ENCODE results near the gene PPFIBP1. TPM values are rescaled to one million over a fixed set of nuclear protein-coding genes. Genes with fewer than 3 reads are reported as not detected.
"Not testable (repeated sequence)": the region's sequence is repeated elsewhere in the genome, so short reads cannot be mapped to it uniquely, and the experiment has no call there.

PPFIBP1 gene
- total RNA-seq, 2 donors from 2014 or later: 26.2 to 37.2 TPM

DNA sequence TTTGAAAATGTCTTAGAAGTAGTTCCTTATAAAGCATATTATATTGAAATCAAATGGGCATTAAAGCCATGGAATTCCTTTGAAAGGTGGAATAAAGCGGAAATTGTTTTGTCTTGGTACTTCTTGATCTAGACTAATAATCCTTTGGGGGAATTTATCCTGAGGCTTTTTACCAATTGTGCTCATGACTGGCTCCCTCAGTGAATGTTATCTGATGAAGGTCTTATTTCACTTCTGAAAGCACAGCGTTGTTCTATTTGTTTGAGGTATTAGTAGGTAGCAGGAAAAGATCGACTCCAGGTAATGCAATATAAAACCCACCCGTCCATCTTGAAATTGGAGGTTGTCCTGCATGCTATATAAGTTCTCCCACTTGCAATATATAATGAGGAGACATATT lies 64.8 kb downstream of the PPFIBP1 start:
- Mint-ChIP-seq H3K27ac (no peak overlapping the region), H3K9me3 (no peaks in the 10 kb centered on the region), H3K36me3 (peaks cover 0 to 5% of the 10 kb centered on the region in 2 donors)
- ATAC-seq (no peak), DNase-seq (ENCODE audit: low spot score in 2 of 2) (no peak)

DNA sequence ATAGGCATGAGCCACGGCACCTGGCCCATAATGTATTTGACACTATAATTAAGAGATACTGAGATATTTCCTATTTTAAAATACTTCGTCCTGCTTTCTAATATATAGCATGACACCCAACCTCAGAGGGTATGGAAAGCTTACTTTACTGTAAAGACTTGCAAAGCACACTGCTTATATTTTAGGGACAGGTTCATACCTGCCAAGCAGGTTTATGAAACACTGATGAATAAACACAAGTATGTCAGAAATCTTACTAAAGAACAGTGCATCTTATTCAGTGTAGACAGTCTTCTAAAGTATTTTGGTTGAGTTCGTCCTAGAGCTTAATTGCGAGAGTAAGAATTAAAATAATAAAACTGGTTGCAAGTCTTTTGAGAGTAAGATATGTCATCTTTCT lies 65.4 kb downstream of the PPFIBP1 start:
- Mint-ChIP-seq H3K36me3 (peaks cover 0 to 5% of the 10 kb centered on the region in 2 donors), H3K27ac (no peak overlapping the region), H3K9me3 (no peaks in the 10 kb centered on the region)
- DNase-seq (ENCODE audit: low spot score in 2 of 2): no peak
- ATAC-seq: no peak

DNA sequence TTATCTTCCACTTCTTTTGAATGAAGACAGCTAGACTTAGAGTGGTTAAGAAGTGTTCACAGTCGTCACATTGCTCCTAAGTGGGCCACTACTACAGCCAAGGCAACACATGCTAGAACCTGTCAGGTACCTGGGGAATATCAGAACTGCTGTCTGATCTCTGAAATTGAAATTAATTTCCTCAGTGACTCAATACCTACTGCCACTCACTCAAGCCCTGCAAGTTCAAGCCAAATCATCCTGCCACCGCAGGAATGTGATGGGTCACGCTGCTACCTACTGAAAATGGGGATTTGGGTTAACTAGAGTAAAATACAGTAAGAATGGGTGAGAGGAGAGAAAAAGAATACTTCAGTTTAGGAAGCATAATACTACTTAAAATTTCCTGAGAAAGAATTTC lies 67.7 kb downstream of the PPFIBP1 start:
- not testable (repeated sequence) for H3K9me3 Mint-ChIP-seq; DNase-seq (ENCODE audit: low spot score in 2 of 2); H3K27ac Mint-ChIP-seq; H3K36me3 Mint-ChIP-seq; ATAC-seq

- peaks cover 0 to 5% of the 10 kb centered on the region in 2 donors for H3K36me3 Mint-ChIP-seq
- no peak overlapping the region for H3K27ac Mint-ChIP-seq
- ATAC-seq: peak in 1 of 2 donors; percentile 70
- peak in 1 of 2 donors; percentile 19 for DNase-seq (ENCODE audit: low spot score in 2 of 2)
- peaks cover 0 to 4% of the 10 kb centered on the region in 2 donors for H3K9me3 Mint-ChIP-seq
Measured at GRCh38 chr12:27592548-27592947, 68.5 kb downstream of the PPFIBP1 start.

DNA sequence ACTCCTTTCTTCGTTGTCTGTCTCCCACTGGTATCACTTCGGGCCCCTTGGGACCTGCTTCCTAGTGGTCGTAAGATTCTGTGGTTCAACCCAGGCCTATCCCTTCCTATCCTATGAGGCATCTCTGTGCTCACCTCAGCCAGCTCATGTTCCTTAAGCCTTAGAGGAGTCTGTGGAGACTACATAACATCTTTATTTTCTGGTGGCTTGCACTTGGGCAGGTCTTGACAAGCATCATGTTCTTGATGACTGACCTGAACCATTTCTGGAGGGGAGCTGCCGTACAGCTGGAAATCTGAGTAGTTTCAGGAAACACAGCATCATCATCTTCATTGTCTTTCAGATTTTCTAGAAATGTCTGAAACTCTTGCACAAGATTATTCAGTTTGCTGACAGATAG lies 69.3 kb downstream of the PPFIBP1 start:
- H3K27ac Mint-ChIP-seq: peak overlapping the region in 1 of 2 donors; percentile 67
- peaks cover 4 to 11% of the 10 kb centered on the region in 2 donors for H3K36me3 Mint-ChIP-seq
- DNase-seq (ENCODE audit: low spot score in 2 of 2) (no peak), ATAC-seq (peak in 1 of 2 donors; percentile 35)
- peaks cover 0 to 9% of the 10 kb centered on the region in 2 donors for H3K9me3 Mint-ChIP-seq

DNA sequence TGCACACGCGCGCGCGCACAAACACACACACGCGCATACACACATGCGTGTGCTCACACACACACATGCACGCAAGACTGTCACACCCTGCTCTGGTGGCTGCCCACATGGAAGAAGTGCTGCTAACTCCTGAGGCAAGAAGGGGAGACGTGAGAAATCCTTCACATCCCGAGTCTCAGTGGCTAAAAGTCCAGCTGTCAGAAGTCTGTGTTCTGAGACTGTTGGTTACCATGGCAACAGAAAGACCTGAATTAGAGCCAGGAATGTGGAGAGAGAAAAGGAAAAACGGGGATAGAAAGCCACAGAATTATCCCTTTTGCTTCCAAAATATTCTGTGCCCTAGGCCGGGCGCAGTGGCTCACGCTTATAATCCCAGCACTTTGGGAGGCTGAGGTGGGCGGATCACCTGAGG lies 71.2 kb downstream of the PPFIBP1 start:
- DNase-seq (ENCODE audit: low spot score in 2 of 2) (no peak), ATAC-seq (no peak)
- Mint-ChIP-seq H3K9me3 (peaks cover 0 to 12% of the 10 kb centered on the region in 2 donors), H3K36me3 (peaks cover 7 to 14% of the 10 kb centered on the region in 2 donors), H3K27ac (no peak overlapping the region)

DNA sequence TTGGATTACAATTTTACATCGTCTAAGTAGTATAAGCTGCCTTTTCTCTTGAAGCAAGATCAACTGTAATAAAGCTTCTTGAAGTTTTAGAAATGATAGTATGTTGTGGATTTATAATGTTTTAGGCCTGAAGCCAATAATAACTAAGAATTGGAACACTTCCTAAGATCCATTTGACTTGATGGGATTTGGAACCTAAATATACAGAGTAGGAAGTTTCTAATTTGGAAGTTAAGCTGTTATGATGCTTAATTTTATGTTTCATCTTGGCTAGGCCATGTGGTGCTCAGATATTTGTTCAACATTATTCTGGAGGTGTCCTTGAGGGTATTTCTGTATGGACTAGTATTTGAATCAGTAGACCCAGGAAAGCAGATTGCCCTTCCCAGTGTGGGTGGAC lies 74.9 kb downstream of the PPFIBP1 start:
- peaks cover 4 to 16% of the 10 kb centered on the region in 2 donors for H3K9me3 Mint-ChIP-seq
- H3K36me3 Mint-ChIP-seq: peaks cover 7 to 12% of the 10 kb centered on the region in 2 donors
- ATAC-seq; DNase-seq (ENCODE audit: low spot score in 2 of 2); H3K27ac Mint-ChIP-seq: not testable (repeated sequence)

DNA sequence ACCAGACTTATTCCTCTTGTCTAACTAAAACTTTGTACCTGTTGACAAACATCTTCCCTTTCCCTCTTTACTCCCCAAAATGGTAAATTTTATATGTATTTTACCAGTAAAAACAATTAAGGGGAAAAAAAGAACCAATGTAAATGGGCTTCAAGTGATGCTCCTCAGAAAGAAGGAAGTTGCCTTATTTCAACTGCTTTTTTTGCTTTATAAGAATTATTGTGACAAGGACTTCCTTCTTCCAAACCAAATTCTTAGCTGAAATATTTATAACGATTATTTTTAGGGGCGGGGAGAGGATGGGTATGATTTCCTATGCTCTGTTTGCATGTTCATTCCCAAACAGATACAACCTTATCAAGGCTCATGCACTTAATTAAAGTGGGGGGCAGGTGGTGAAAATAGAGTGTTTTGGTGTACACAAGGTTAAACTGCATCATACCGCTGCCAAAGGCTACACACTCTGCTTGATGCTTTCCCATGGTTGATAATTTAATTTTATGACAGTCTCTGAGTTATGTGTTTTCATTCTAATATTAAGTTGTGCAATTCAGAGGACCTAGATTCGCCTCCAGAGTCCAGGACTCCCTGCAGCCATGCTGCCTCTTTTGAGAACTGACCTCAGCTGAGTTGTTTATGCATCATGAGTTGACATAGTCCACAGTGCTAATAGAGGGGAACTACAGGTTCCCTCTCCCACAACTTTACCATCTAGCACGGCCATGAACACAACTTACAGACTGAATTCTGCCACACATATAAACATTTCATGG lies 77.2 kb downstream of the PPFIBP1 start:
- peaks cover 10 to 23% of the 10 kb centered on the region in 2 donors for H3K9me3 Mint-ChIP-seq
- H3K27ac Mint-ChIP-seq; DNase-seq (ENCODE audit: low spot score in 2 of 2); ATAC-seq: not testable (repeated sequence)
- H3K36me3 Mint-ChIP-seq: peaks cover 7 to 13% of the 10 kb centered on the region in 2 donors

DNA sequence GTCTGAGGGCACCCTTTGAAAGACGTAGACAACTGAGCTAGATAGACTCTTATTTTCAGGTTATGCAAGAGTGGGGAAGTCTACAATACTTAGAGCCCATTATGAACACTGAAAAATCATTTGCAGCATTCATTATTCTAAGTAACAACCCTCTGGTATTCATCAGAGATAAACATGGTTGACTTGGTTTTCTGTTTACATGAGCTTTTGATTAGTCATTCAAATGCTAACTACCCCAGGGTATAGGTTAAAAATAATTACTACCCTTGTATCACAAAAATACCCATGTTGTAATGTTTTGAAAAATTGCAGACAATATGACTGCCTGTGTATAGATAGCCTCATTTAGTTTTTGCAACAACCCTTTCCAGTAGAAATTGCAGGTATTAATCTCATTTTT lies 78.5 kb downstream of the PPFIBP1 start:
- H3K27ac Mint-ChIP-seq: no peak overlapping the region
- H3K36me3 Mint-ChIP-seq: peaks cover 7 to 13% of the 10 kb centered on the region in 2 donors
- no peak for ATAC-seq
- no peak for DNase-seq (ENCODE audit: low spot score in 2 of 2)
- H3K9me3 Mint-ChIP-seq: peaks cover 10 to 19% of the 10 kb centered on the region in 2 donors

GRCh38 chr12:27604431-27604830 lies 80.4 kb downstream of the PPFIBP1 start:
- no peak for ATAC-seq
- Mint-ChIP-seq H3K36me3 (peaks cover 0 to 5% of the 10 kb centered on the region in 2 donors), H3K9me3 (peaks cover 10 to 11% of the 10 kb centered on the region in 2 donors), H3K27ac (no peak overlapping the region)
- DNase-seq (ENCODE audit: low spot score in 2 of 2): no peak

DNA sequence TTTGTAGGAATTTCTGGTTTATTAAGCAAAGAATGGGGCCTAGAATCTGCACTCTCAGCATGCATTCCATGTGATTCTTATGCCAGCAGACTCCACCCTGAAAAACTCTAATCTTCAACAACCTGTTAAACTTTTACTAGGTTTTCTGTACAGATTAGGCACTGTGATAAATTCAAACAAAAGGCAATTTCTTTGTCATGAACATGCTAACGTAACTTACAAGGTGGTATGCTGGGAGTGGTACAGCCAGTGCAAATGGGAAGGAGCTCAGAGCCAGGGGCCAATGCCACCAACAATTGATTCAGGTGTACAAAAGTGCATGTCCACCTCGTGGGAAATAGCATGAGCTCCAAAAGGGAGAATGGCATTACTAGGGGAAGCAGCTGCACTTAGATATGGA lies 83.0 kb downstream of the PPFIBP1 start:
- H3K36me3 Mint-ChIP-seq: peaks cover 0 to 5% of the 10 kb centered on the region in 2 donors
- ATAC-seq (no peak), DNase-seq (ENCODE audit: low spot score in 2 of 2) (no peak)
- H3K9me3 Mint-ChIP-seq: peaks cover 10 to 11% of the 10 kb centered on the region in 2 donors
- no peak overlapping the region for H3K27ac Mint-ChIP-seq

DNA sequence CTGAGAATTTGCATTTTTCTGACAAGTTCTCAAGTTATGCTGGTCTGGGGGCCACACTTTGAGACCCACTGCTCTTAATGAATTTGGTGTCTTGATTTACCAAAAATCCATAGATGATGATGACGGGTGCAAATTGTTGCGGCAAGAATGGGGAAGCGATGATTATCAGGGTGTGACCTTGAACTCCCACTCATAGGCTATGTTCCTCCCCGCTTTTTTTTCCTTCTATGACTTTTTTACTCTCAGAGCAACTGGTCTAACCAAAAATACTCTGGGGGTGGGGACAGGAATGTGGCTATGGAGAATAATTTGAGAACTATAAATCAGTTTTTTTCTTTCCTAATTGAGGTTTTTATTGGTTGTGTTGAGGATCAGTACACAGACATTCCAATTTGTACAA lies 83.6 kb downstream of the PPFIBP1 start:
- Mint-ChIP-seq H3K36me3 (peaks cover 0 to 5% of the 10 kb centered on the region in 2 donors), H3K27ac (no peak overlapping the region), H3K9me3 (peaks cover 10 to 11% of the 10 kb centered on the region in 2 donors)
- DNase-seq (ENCODE audit: low spot score in 2 of 2): no peak
- no peak for ATAC-seq

DNA sequence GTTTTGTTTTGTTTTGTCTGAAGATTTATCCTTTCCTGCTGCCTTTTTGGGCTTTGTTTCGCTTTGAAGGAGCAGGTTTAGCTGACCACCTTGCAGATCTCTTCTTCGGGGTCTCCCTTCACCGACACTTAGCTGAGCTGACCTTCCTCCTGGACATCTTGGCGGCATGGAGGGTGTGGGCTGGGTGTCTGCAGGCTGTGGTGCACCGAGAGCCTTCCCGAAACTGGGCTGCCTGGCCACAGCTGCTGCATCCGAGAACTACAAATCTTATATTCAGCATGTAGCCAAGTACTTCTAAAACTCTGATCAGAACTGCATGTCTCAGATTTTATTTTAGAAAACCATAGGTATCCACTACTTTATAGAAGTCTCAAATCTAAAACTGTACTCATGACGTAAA lies 84.9 kb downstream of the PPFIBP1 start:
- peak overlapping the region in 1 of 2 donors; percentile 45 for H3K27ac Mint-ChIP-seq
- H3K9me3 Mint-ChIP-seq: peaks cover 6 to 7% of the 10 kb centered on the region in 2 donors
- no peak for DNase-seq (ENCODE audit: low spot score in 2 of 2)
- H3K36me3 Mint-ChIP-seq: peaks cover 0 to 1% of the 10 kb centered on the region in 2 donors
- ATAC-seq: no peak

GRCh38 chr12:27610374-27610773 lies 86.4 kb downstream of the PPFIBP1 start:
- no peak overlapping the region for H3K27ac Mint-ChIP-seq
- ATAC-seq: no peak
- no peaks in the 10 kb centered on the region for H3K9me3 Mint-ChIP-seq
- no peaks in the 10 kb centered on the region for H3K36me3 Mint-ChIP-seq
- DNase-seq (ENCODE audit: low spot score in 2 of 2): no peak

DNA sequence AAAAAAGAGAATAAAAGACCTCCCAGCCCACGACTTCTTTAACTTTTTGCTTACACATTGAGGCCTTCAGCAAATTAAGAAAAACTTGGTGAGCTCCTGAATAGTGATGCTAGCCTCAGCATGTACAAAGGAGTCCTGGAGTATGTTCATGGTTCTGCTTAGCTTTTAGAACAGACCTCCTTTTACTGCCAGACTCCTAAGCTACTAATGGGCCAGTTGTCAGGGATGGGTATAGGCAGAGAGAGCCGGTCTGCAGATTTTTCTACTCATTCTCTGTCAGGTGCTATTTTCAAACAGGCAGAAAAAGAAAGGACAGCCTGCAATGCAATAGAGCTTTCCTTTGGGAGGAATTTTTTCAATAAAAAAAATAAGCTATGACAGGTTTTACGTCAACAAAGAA lies 90.4 kb downstream of the PPFIBP1 start:
- H3K27ac Mint-ChIP-seq: no peak overlapping the region
- DNase-seq (ENCODE audit: low spot score in 2 of 2) (no peak), ATAC-seq (no peak)
- no peaks in the 10 kb centered on the region for H3K9me3 Mint-ChIP-seq
- H3K36me3 Mint-ChIP-seq: no peaks in the 10 kb centered on the region

DNA sequence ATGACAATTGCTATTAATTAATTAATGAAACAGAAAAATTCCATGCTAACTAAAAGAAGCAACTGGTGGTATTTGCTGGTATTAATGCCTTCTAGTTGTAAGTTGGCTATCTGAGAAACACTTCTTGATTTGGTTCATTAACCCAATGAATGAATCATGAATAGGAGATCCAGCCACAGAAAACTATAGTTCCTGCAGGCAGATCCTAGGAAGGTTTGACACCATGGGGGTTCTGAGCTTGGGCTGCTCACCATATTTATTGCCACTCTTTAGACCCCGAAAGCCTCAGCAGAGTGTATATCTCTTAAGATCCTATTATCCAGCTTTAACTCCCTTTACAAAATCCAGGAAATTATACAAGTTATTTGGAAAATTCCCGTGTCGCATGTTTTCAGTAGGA lies 90.9 kb downstream of the PPFIBP1 start:
- ATAC-seq (no peak), DNase-seq (ENCODE audit: low spot score in 2 of 2) (no peak)
- no peaks in the 10 kb centered on the region for H3K9me3 Mint-ChIP-seq

GRCh38 chr12:27615331-27615891 lies 91.4 kb downstream of the PPFIBP1 start:
- no peaks in the 10 kb centered on the region for H3K9me3 Mint-ChIP-seq
- no peak for DNase-seq (ENCODE audit: low spot score in 2 of 2)
- ATAC-seq: no peak
- no peaks in the 10 kb centered on the region for H3K36me3 Mint-ChIP-seq
- H3K27ac Mint-ChIP-seq: no peak overlapping the region

More for the DNA sequence above, 90.9 kb downstream of the PPFIBP1 start:
- no peak overlapping the region for H3K27ac Mint-ChIP-seq
- no peaks in the 10 kb centered on the region for H3K36me3 Mint-ChIP-seq
